Naive thymus-derived CD4-positive, alpha-beta T cell (primary cell): ENCODE results near the gene THUMPD3. TPM values are rescaled to one million over a fixed set of nuclear protein-coding genes. Genes with fewer than 3 reads are reported as not detected.

Experiments used
- ATAC-seq: fragments of 150-1000 bp; cut with Tn5 transposase; 2 replicates; pipeline ENCODE4 v1.10.0; 2021; ENCODE audit warnings: mild to moderate bottlenecking, moderate library complexity
- CTCF ChIA-PET: fragments of 350-600 bp; sonication (Branson Sonifier 250); formaldehyde crosslinking; loops from one replicate; lab custom pipeline; 2021; ENCODE audit warnings: antibody characterized with exemption; lab: Charles Lee
- POLR2A ChIA-PET: fragments of 350-600 bp; sonication (Branson Sonifier 250); formaldehyde crosslinking; loops from one replicate; lab custom pipeline; 2021; ENCODE audit warnings: antibody characterized with exemption, inconsistent platforms; lab: Charles Lee
- DNase-seq, 9 donors: peaks; one replicate each; pipeline versions ENCODE4 v3.0.0 to v3.0.0-alpha.2; 2020 to 2022; ENCODE audit warnings: mixed read lengths in 1 of 9
- H3K27ac ChIP-seq: one replicate; pipeline ENCODE4 v1.7.0; 2013; ENCODE audit warnings: mild to moderate bottlenecking, low read depth, low read length, moderate library complexity
- H3K27me3 ChIP-seq, 2 donors: one replicate each; pipeline ENCODE4 v1.7.0; 2013; ENCODE audit warnings: low read length in 2 of 2, mild to moderate bottlenecking in 2 of 2, moderate library complexity in 2 of 2; ENCODE audit not compliant: control insufficient read depth in 2 of 2, insufficient read depth in 2 of 2
- H3K36me3 ChIP-seq, 3 experiments: 1 replicate in 2 of 3; 2 replicates in 1 of 3; pipeline ENCODE4 v1.7.0; 2013; ENCODE audit warnings: low read length in 3 of 3, mild to moderate bottlenecking in 3 of 3, moderate library complexity in 1 of 3; ENCODE audit not compliant: insufficient read depth in 3 of 3, control insufficient read depth in 2 of 3
- H3K4me1 ChIP-seq, 2 donors: one replicate each; pipeline ENCODE4 v1.7.0; 2013; ENCODE audit warnings: low read length in 2 of 2, mild to moderate bottlenecking in 2 of 2, moderate library complexity in 1 of 2; ENCODE audit not compliant: control insufficient read depth in 2 of 2, insufficient read depth in 2 of 2
- H3K4me3 ChIP-seq: 2 replicates; pipeline ENCODE4 v1.7.0; 2013; ENCODE audit warnings: mild to moderate bottlenecking, low read length
- H3K9me3 ChIP-seq, 3 experiments: 1 replicate in 2 of 3; 2 replicates in 1 of 3; pipeline ENCODE4 v1.7.0; 2013; ENCODE audit warnings: low read length in 3 of 3; ENCODE audit not compliant: control insufficient read depth in 2 of 3
- H3K27ac Mint-ChIP-seq, 9 donors: one replicate each; pipeline ENCODE4 v1.8.0; 2020 to 2022; ENCODE audit warnings: mixed read lengths in 9 of 9, mild to moderate bottlenecking in 8 of 9, moderate library complexity in 5 of 9, inconsistent platforms in 2 of 9
- H3K27me3 Mint-ChIP-seq, 5 donors: one replicate each; pipeline ENCODE4 v1.8.0; 2021 to 2022; ENCODE audit warnings: mixed read lengths in 5 of 5, mild to moderate bottlenecking in 1 of 5
- H3K36me3 Mint-ChIP-seq, 5 donors: one replicate each; pipeline ENCODE4 v1.8.0; 2020 to 2022; ENCODE audit warnings: mixed read lengths in 5 of 5, mild to moderate bottlenecking in 3 of 5, inconsistent platforms in 1 of 5
- H3K4me1 Mint-ChIP-seq, 7 donors: one replicate each; pipeline ENCODE4 v1.8.0; 2020 to 2022; ENCODE audit warnings: mixed read lengths in 7 of 7, mild to moderate bottlenecking in 3 of 7, inconsistent platforms in 1 of 7
- H3K4me3 Mint-ChIP-seq, 10 donors: one replicate each; pipeline ENCODE4 v1.8.0; 2020 to 2022; ENCODE audit warnings: mild to moderate bottlenecking in 10 of 10, mixed read lengths in 10 of 10, moderate library complexity in 6 of 10, inconsistent platforms in 2 of 10
- H3K9me3 Mint-ChIP-seq, 11 donors: one replicate each; pipeline ENCODE4 v1.8.0; 2020 to 2022; ENCODE audit warnings: mixed read lengths in 11 of 11, mild to moderate bottlenecking in 4 of 11, inconsistent platforms in 1 of 11, moderate library complexity in 1 of 11
- intact Hi-C, 2 donors: fragments of 100-400 bp; cut with micrococcal nuclease; formaldehyde crosslinking; loops; one replicate each; pipeline ENCODE4 v1.15.1; 2023
- polyA plus RNA-seq, 2 donors: library from polyadenylated mRNA; unstranded; fragments of 300-500 nt; fragmentation: Illumina TruSeq; gene quantifications; one replicate each; pipeline ENCODE4 v1.2.3, GENCODE V29; 2021
- total RNA-seq, 6 experiments: library from RNA in 5 of 6; stranded (reverse) in 5 of 6; gene quantifications; 1 replicate in 5 of 6; 2 replicates in 1 of 6; pipeline ENCODE4 v1.2.3 and lab custom pipeline; 2021 to 2026

Gene THUMPD3
- total and polyA plus RNA-seq, 7 experiments from 2014 or later = 24.1 to 54.8 (median 41.7) TPM

DNA sequence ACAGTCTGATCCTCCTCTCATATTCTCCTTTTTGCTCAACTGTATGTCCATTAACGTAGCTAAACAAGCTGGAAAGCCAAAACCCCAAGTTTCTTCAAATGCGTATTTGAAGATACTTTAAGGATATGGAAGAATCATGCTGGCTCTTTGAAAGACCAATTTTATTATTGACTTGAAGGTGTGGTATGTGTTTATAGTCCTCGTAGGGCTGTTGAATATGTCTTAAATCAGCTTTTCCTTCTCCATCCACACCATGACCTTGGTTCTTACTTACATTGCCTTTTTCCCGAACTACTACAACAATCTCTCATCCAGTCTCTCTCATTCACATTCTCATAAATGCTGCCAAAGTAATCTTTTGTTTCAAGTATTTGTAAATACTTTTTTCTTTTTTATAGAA, 19.7 kb upstream of the THUMPD3 start:
- CTCF ChIA-PET = no interaction called here
- no peak for ATAC-seq
- intact Hi-C loops = no loop called here
- Histone ChIP-seq H3K36me3 (no peaks in the 10 kb centered on the region), H3K9me3 (no peaks in the 10 kb centered on the region), H3K4me3 (no peak overlapping the region), H3K4me1 (no peaks in the 10 kb centered on the region), H3K27me3 (no peaks in the 10 kb centered on the region), H3K27ac (no peak overlapping the region)
- Mint-ChIP-seq H3K27me3 (no peaks in the 10 kb centered on the region), H3K4me3 (no peak overlapping the region), H3K4me1 (no peaks in the 10 kb centered on the region), H3K9me3 (no peaks in the 10 kb centered on the region), H3K27ac (no peak overlapping the region), H3K36me3 (peaks cover 0 to 2% (median 0%) of the 10 kb centered on the region in 5 donors)
- POLR2A ChIA-PET = interaction anchor here (0.7 kb wide), 1 partner anchor 10 kb away, joined by 3 read pairs; no protein-coding TSS in a partner anchor
- no peak for DNase-seq

DNA sequence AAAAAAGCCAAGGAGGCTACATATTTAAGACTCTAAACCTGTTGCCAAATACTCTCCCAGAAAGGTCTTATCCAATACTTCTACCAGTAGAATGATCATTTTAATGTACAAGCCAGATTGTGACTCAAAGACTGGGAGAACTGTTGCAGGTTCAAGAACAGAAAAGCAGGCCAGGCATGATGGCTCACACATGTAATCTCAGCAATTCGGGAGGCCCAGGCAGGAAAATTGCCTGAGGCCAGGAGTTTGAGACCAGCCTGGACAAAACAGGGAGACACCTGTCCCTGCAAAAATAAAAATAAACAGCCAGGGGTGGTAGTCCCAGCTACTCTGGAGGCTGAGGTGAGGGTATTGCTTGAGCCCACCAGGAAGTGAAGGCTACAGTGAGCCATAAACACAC, 17.8 kb upstream of the THUMPD3 start:
- H3K27me3 ChIP-seq = no peaks in the 10 kb centered on the region
- peaks cover 0 to 4% (median 0%) of the 10 kb centered on the region in 5 donors for H3K36me3 Mint-ChIP-seq
- ChIA-PET POLR2A (interaction anchor here (0.6 to 1.0 kb wide), 2 partner anchors 18 to 60 kb away, joined by 4 to 6 read pairs; partner anchors contain the start of gene THUMPD3), CTCF (no interaction called here)
- H3K36me3 ChIP-seq = no peaks in the 10 kb centered on the region
- no peaks in the 10 kb centered on the region for H3K4me1 ChIP-seq
- H3K27me3 Mint-ChIP-seq = no peaks in the 10 kb centered on the region
- H3K4me3 ChIP-seq = no peak overlapping the region
- H3K9me3 ChIP-seq = no peaks in the 10 kb centered on the region
- no peak overlapping the region for H3K27ac Mint-ChIP-seq
- ATAC-seq (no peak), DNase-seq (no peak)
- no peak overlapping the region for H3K27ac ChIP-seq
- no peaks in the 10 kb centered on the region for H3K9me3 Mint-ChIP-seq
- no peak overlapping the region for H3K4me3 Mint-ChIP-seq
- intact Hi-C loops = no loop called here
- H3K4me1 Mint-ChIP-seq = no peaks in the 10 kb centered on the region

DNA sequence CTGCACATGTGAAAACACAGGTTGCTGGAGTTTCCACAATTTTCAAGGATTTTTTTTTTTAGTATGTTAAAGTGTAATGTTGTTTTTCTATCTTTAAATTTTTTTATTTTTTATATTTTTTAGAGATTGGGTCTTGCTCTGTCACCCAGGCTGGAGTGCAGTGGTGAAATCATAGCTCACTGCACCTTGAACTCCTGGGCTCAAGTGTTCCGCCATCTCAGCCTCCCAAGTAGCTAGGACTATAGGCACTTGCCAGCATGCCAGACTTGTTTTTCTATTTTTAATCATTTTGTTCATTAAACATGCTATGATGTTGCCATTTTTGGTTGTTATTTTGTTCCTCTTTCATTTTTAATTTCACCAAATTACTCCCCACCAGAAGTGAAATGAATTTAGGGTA, 16.7 kb upstream of the THUMPD3 start:
- no peak overlapping the region for H3K27ac Mint-ChIP-seq
- no peaks in the 10 kb centered on the region for H3K9me3 Mint-ChIP-seq
- H3K9me3 ChIP-seq = no peaks in the 10 kb centered on the region
- peaks cover 0 to 4% (median 0%) of the 10 kb centered on the region in 5 donors for H3K36me3 Mint-ChIP-seq
- no peak for ATAC-seq
- H3K27me3 Mint-ChIP-seq = no peaks in the 10 kb centered on the region
- H3K27me3 ChIP-seq = no peaks in the 10 kb centered on the region
- intact Hi-C loops = no loop called here
- ChIA-PET POLR2A (interaction anchor here (1.0 kb wide), 1 partner anchor 17 kb away, joined by 4 read pairs; the partner anchor contains the start of gene THUMPD3), CTCF (no interaction called here)
- H3K27ac ChIP-seq = no peak overlapping the region
- H3K4me3 Mint-ChIP-seq = no peak overlapping the region
- no peaks in the 10 kb centered on the region for H3K36me3 ChIP-seq
- no peaks in the 10 kb centered on the region for H3K4me1 ChIP-seq
- DNase-seq = no peak
- no peak overlapping the region for H3K4me3 ChIP-seq
- H3K4me1 Mint-ChIP-seq = no peaks in the 10 kb centered on the region

GRCh38 chr3:9347081-9347480, 15.8 kb upstream of the THUMPD3 start:
- CTCF ChIA-PET = interaction anchor here (0.7 to 0.8 kb wide), 2 partner anchors 43 to 157 kb away, joined by 3 to 4 read pairs; no protein-coding TSS in a partner anchor
- ATAC-seq = no peak

DNA sequence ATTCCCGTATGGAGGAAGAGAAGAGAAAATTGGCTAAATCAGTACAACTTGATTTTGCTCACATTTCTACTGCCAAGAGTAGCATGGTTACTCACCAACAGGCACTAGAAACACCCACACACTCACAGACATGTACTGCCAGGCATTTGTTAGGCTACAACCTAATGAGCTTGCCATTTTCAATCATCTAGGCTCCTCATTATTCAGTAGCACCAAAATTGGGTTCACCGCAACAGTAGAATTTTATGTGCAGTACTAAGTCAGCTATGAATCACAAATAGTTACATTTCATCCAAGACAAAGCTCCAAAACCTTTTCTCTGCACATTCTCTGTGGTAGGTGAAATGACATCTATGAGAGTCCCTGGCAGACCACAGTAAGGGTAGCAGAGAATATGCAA, 15.0 kb upstream of the THUMPD3 start:
- H3K27ac ChIP-seq = no peak overlapping the region
- no peaks in the 10 kb centered on the region for H3K27me3 ChIP-seq
- H3K36me3 ChIP-seq = no peaks in the 10 kb centered on the region
- Mint-ChIP-seq H3K9me3 (no peaks in the 10 kb centered on the region), H3K36me3 (peaks cover 0 to 4% (median 0%) of the 10 kb centered on the region in 5 donors), H3K27me3 (no peaks in the 10 kb centered on the region), H3K4me1 (peaks cover under 1 to 3% (median under 1%) of the 10 kb centered on the region in 7 donors), H3K27ac (no peak overlapping the region), H3K4me3 (no peak overlapping the region)
- H3K4me1 ChIP-seq = no peaks in the 10 kb centered on the region
- no peak for ATAC-seq
- intact Hi-C loops = no loop called here
- no peak for DNase-seq
- ChIA-PET POLR2A (no interaction called here), CTCF (interaction anchor here (0.8 kb wide), 1 partner anchor 156 kb away, joined by 4 read pairs; no protein-coding TSS in a partner anchor)
- H3K9me3 ChIP-seq = no peaks in the 10 kb centered on the region
- no peak overlapping the region for H3K4me3 ChIP-seq

More at GRCh38 chr3:9347081-9347480, 15.8 kb upstream of the THUMPD3 start:
- POLR2A ChIA-PET = no interaction called here
- Histone ChIP-seq H3K4me3 (no peak overlapping the region), H3K27me3 (no peaks in the 10 kb centered on the region), H3K4me1 (no peaks in the 10 kb centered on the region), H3K36me3 (no peaks in the 10 kb centered on the region), H3K27ac (no peak overlapping the region), H3K9me3 (no peaks in the 10 kb centered on the region)
- Mint-ChIP-seq H3K4me1 (no peaks in the 10 kb centered on the region), H3K9me3 (no peaks in the 10 kb centered on the region), H3K4me3 (no peak overlapping the region), H3K27me3 (no peaks in the 10 kb centered on the region), H3K27ac (no peak overlapping the region), H3K36me3 (peaks cover 0 to 4% (median 0%) of the 10 kb centered on the region in 5 donors)
- intact Hi-C loops = no loop called here
- no peak for DNase-seq

GRCh38 chr3:9349321-9350117, 13.3 kb upstream of the THUMPD3 start:
- no peaks in the 10 kb centered on the region for H3K9me3 Mint-ChIP-seq
- no peak overlapping the region for H3K27ac Mint-ChIP-seq
- CTCF ChIA-PET = interaction anchor here (0.5 kb wide), 1 partner anchor 9 kb away, joined by 3 read pairs; no protein-coding TSS in a partner anchor

More at GRCh38 chr3:9349321-9350117, 13.3 kb upstream of the THUMPD3 start:
- DNase-seq = no peak
- Mint-ChIP-seq H3K27me3 (no peaks in the 10 kb centered on the region), H3K36me3 (peaks cover 0 to 4% (median 0%) of the 10 kb centered on the region in 5 donors), H3K4me3 (no peak overlapping the region), H3K4me1 (peaks cover 4 to 5% (median 5%) of the 10 kb centered on the region in 7 donors)
- ATAC-seq = no peak
- Histone ChIP-seq H3K27me3 (no peaks in the 10 kb centered on the region), H3K36me3 (no peaks in the 10 kb centered on the region), H3K4me3 (no peak overlapping the region), H3K9me3 (no peaks in the 10 kb centered on the region), H3K27ac (no peak overlapping the region), H3K4me1 (no peaks in the 10 kb centered on the region)
- POLR2A ChIA-PET = no interaction called here
- intact Hi-C loops = loop anchor here in 1 of 2 donors (10.0 kb wide), 1 partner anchor 975 kb away; the partner anchor contains the start of gene SEC13
